GM13977 (cell line): ENCODE data around the gene MAP3K14.
A peak's percentile ranks its signal among the peaks of the same experiment; 100 is the strongest.

Experiments used
- DNase-seq: peaks from one replicate; pipeline ENCODE4 v3.0.0; 2012; ENCODE audit warnings: low spot score
- in situ Hi-C: fragments of 300-500 bp; cut with MboI; formaldehyde crosslinking; loops from one replicate; pipeline ENCODE4 v1.12.0; 2022; ENCODE audit warnings: low sequenced_read_pairs, low pct_unique_long_range_greater_than_20kb, mixed read lengths, inconsistent platforms; ENCODE audit not compliant: unreplicated experiment
- TF ChIP-seq, protein P1 (sequence below): IDR thresholded peaks from 2 replicates; pipeline ENCODE4 v1.5.1; 2012; ENCODE audit warnings: mild to moderate bottlenecking, control low read depth; ENCODE audit not compliant: insufficient read depth; ENCODE audit errors: extremely low read depth, missing control alignments

Gene MAP3K14

GRCh38 chr17:45301674-45302073 lies 15.1 kb downstream of the MAP3K14 start:
- in situ Hi-C loops, result no loop called here
- TF ChIP-seq, protein P1, sequence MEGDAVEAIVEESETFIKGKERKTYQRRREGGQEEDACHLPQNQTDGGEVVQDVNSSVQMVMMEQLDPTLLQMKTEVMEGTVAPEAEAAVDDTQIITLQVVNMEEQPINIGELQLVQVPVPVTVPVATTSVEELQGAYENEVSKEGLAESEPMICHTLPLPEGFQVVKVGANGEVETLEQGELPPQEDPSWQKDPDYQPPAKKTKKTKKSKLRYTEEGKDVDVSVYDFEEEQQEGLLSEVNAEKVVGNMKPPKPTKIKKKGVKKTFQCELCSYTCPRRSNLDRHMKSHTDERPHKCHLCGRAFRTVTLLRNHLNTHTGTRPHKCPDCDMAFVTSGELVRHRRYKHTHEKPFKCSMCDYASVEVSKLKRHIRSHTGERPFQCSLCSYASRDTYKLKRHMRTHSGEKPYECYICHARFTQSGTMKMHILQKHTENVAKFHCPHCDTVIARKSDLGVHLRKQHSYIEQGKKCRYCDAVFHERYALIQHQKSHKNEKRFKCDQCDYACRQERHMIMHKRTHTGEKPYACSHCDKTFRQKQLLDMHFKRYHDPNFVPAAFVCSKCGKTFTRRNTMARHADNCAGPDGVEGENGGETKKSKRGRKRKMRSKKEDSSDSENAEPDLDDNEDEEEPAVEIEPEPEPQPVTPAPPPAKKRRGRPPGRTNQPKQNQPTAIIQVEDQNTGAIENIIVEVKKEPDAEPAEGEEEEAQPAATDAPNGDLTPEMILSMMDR, result no peak
- DNase-seq, result no peak

DNA sequence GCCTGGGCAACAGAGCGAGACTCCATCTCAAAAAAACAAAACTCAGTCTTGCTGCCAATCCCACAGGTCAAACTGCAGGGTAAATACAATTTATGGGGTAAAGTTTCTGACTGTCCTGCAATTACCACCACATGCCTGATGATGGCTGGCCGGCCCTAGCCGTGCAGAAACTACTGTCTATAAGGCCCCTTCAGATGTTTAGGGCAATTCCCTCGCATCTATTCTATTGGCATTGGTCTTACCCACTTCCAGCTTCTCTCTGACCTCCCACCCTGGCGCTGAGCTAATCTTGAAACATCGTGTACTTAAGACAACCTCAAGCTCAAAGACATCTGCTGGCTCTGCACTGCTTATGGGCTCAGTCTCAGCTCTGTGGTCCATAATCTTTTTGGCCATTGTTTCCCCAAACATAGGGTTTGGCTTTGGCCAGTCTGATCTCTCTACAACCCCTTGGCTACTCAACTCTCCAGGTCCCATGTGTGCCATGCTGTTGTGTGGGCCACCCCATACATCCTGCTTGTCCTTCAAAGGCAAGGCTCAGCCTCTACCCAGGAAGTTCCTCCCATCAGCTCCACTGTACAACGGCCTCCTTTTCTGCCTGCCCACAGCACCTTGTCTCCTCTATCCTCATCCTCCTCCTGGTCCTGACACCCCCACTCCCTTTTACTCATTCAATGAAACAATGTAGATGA lies 16.6 kb downstream of the MAP3K14 start:
- in situ Hi-C loops, result no loop called here
- DNase-seq, result no peak
- TF ChIP-seq, protein P1, result peak; percentile 12

DNA sequence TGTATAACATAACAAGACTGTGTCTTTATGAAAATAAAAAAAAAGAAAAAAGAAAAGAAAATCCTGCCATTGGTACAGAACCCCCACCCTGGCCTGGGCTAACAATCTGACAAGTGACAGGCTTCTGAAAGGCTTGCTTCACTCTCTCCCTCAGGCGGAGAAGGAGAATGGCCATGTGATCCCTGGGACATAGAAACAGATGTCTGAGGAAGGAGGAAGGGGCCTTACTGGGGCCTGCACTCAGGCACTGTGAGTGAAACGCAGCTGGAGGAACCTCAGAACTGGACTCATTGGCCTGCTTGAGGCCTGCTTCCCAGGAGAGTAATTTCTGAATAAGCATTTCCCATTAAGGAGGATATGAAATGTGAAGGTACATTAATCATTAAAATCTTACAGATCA lies 17.5 kb downstream of the MAP3K14 start:
- in situ Hi-C loops, result no loop called here
- TF ChIP-seq, protein P1, result no peak
- no peak for DNase-seq

DNA sequence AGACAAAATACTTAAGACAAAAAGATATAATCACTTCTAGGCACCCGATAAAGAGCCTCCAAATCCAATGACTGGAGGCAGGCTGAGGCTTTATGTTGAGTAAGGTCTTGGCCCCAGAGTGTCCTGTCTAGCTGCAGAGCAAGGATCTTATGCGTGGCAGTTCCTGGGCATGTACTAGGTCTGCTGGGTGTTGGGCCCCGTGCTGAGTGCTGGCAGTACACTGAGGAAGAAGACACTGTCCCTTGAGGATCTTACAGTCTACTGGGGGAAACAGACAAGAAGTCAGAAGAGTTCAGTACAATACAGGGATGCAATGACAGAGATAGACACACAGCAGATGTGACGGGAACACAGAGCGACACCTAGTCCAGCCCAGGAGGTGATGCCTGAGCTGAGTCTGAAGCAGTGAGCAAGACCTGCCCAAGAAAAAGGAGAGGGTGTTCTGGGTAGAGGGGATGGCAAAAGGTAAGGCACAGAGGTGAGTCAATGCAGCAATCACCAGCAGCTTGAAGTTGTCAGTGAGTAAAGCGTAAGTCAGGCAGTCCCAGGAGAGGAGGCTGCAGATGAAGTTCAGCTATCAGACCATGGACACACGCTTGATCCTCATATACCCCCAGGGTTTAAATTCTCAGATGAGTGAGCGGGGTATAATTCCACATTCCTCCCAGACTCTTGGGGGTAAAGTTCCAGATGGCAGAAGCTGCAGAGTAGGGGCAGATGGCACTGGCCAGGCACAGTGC lies 18.1 kb downstream of the MAP3K14 start:
- DNase-seq, result no peak
- TF ChIP-seq, protein P1, result no peak
- in situ Hi-C loops, result no loop called here

- no peak for DNase-seq
- TF ChIP-seq, protein P1, result no peak
- in situ Hi-C loops, result no loop called here
Observed at GRCh38 chr17:45296833-45297124, 20.0 kb downstream of the MAP3K14 start.

DNA sequence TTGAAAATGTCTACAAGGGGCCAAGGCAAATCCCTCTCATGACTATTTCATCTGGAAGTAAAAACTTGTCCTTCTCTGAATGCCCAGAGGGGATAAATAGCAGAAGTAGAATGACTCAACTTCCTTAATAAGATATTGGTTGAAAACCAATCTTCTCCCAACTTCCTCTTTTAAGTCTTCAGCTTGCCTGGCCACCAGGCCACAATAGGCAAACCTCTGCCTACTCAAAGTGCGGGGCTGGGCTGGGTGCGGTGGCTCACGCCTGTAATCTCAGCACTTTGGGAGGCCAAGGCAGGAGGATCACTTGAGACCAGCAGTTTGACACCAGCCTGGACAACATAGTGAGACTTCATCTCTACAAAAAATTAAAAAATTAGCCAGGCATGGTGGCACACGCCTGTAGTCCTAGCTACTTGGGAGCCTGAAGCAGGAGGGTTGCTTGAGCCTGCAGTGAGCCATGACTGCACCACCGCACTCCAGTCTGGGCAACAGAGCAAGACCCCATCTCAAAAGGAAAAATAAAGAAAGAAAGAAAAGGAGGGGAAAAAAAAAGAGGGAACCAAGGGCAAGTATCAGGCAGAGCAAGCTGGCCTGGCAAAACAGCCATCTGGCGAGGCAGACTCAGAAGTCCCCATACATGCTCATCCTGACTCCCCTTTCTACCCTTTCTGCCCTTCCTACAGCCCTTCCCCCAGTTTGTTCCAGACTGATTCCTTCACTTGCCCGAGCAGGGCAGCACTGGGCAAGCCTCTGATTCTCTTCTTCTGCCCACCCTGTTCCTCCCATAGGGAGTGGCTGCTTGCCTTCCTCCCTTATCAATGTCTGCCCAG lies 20.6 kb downstream of the MAP3K14 start:
- TF ChIP-seq, protein P1, result no peak
- no peak for DNase-seq
- in situ Hi-C loops, result no loop called here
